Measurements from ENCODE around the gene CAMTA1.
A peak's percentile ranks its signal among the peaks of the same experiment; 100 is the strongest.

Gene CAMTA1

GRCh38 chr1:7333094-7333493, 547.8 kb downstream of the CAMTA1 start:
- no peak for FAIRE-seq

GRCh38 chr1:7333620-7334019, 548.4 kb downstream of the CAMTA1 start:
- peak; percentile 59 for FAIRE-seq

GRCh38 chr1:7334475-7335035, 549.3 kb downstream of the CAMTA1 start:
- FAIRE-seq: no peak

GRCh38 chr1:7335224-7335879, 550.1 kb downstream of the CAMTA1 start:
- FAIRE-seq: no peak

GRCh38 chr1:7338439-7338838, 553.2 kb downstream of the CAMTA1 start:
- no peak for FAIRE-seq

GRCh38 chr1:7339014-7339413, 553.8 kb downstream of the CAMTA1 start:
- FAIRE-seq: no peak

- FAIRE-seq: no peak
Observed at GRCh38 chr1:7339953-7340352, 554.7 kb downstream of the CAMTA1 start.

- FAIRE-seq: no peak
Observed at GRCh38 chr1:7341145-7341905, 556.1 kb downstream of the CAMTA1 start.

- no peak for FAIRE-seq
Observed at GRCh38 chr1:7343882-7344281, 558.6 kb downstream of the CAMTA1 start.

- FAIRE-seq: no peak
Observed at GRCh38 chr1:7344299-7344698, 559.0 kb downstream of the CAMTA1 start.

GRCh38 chr1:7345516-7345915, 560.3 kb downstream of the CAMTA1 start:
- FAIRE-seq: no peak

- FAIRE-seq: no peak
Observed at GRCh38 chr1:7346070-7346596, 560.9 kb downstream of the CAMTA1 start.

- no peak for FAIRE-seq
Observed at GRCh38 chr1:7346600-7347570, 561.6 kb downstream of the CAMTA1 start.

GRCh38 chr1:7348073-7348472, 562.8 kb downstream of the CAMTA1 start:
- FAIRE-seq: no peak

- FAIRE-seq: no peak
Observed at GRCh38 chr1:7348580-7348979, 563.3 kb downstream of the CAMTA1 start.

- no peak for FAIRE-seq
Observed at GRCh38 chr1:7350804-7351203, 565.5 kb downstream of the CAMTA1 start.

- FAIRE-seq: no peak
Observed at GRCh38 chr1:7351649-7352048, 566.4 kb downstream of the CAMTA1 start.

GRCh38 chr1:7352364-7352763, 567.1 kb downstream of the CAMTA1 start:
- no peak for FAIRE-seq

GRCh38 chr1:7352974-7353373, 567.7 kb downstream of the CAMTA1 start:
- FAIRE-seq: no peak

- no peak for FAIRE-seq
Observed at GRCh38 chr1:7355646-7356045, 570.4 kb downstream of the CAMTA1 start.

GRCh38 chr1:7356079-7356478, 570.8 kb downstream of the CAMTA1 start:
- FAIRE-seq: no peak

- no peak for FAIRE-seq
Observed at GRCh38 chr1:7358425-7358824, 573.2 kb downstream of the CAMTA1 start.

GRCh38 chr1:7360526-7360925, 575.3 kb downstream of the CAMTA1 start:
- FAIRE-seq: no peak

Data from endometrium (tissue), 2 donors.